SK-N-SH (cell line): ENCODE results near the gene CPB2. TPM values are rescaled to one million over a fixed set of nuclear protein-coding genes. Genes with fewer than 3 reads are reported as not detected.

Experiments used
- CTCF ChIA-PET: fragments of 300-600, 350-600 bp; formaldehyde crosslinking; extraction: SDS; loops from one replicate; lab custom pipeline; 2021; lab: Yijun Ruan, JAX
- POLR2A ChIA-PET: fragments of 350-600 bp; sonication (Branson Sonifier 250); formaldehyde crosslinking; extraction: SDS; loops from one replicate; lab custom pipeline; 2020; ENCODE audit warnings: antibody characterized with exemption, inconsistent platforms; lab: Yijun Ruan, JAX
- DNase-seq: peaks from one replicate; pipeline ENCODE4 v3.0.0; 2012
- H2AFZ ChIP-seq: fragments of 200-600 bp; sonication (generic); 2 replicates; pipeline ENCODE4 v1.8.1; 2016; ENCODE audit warnings: antibody characterized with exemption, mild to moderate bottlenecking, low read depth
- H3F3A ChIP-seq: fragments of 200-600 bp; sonication (generic); replicated peaks from 2 replicates; pipeline ENCODE3; 2016; ENCODE audit warnings: antibody characterized with exemption, mild to moderate bottlenecking; ENCODE audit not compliant: insufficient read depth
- H3K27ac ChIP-seq, 2 experiments: fragments of 200-500 bp in 1 of 2; fragments of 200-600 bp in 1 of 2; sonication (Bioruptor generic) in 1 of 2; sonication (generic), shearing (Covaris generic) in 1 of 2; 2 replicates each; pipeline versions ENCODE4 v1.5.1 to v1.6.1; 2014 to 2016; ENCODE audit warnings: low read depth in 2 of 2, inconsistent platforms in 1 of 2, low read length in 1 of 2, mild to moderate bottlenecking in 1 of 2, mixed read lengths in 1 of 2
- H3K27me3 ChIP-seq: fragments of 200-600 bp; sonication (generic), shearing (Covaris generic); 2 replicates; pipeline ENCODE4 v1.6.1; 2016; ENCODE audit warnings: mixed run types; ENCODE audit not compliant: insufficient read depth
- H3K36me3 ChIP-seq, 2 experiments: fragments of 200-500 bp in 1 of 2; fragments of 200-600 bp in 1 of 2; sonication (Bioruptor generic) in 1 of 2; sonication (generic) in 1 of 2; replicated peaks in 1 of 2; 2 replicates each; pipeline versions ENCODE3 to v1.5.1; 2014 to 2016; ENCODE audit warnings: low read length in 1 of 2, mild to moderate bottlenecking in 1 of 2; ENCODE audit not compliant: insufficient read depth in 2 of 2, control insufficient read depth in 1 of 2
- H3K4me1 ChIP-seq, 2 experiments: fragments of 200-500 bp in 1 of 2; fragments of 200-600 bp in 1 of 2; sonication (Bioruptor generic) in 1 of 2; sonication (generic), shearing (Covaris generic) in 1 of 2; 2 replicates each; pipeline versions ENCODE4 v1.5.1 to v1.6.1; 2014 to 2016; ENCODE audit warnings: low read depth in 1 of 2, low read length in 1 of 2, mixed run types in 1 of 2; ENCODE audit not compliant: insufficient read depth in 2 of 2, control insufficient read depth in 1 of 2
- H3K4me2 ChIP-seq: fragments of 200-600 bp; sonication (generic), shearing (Covaris generic); 2 replicates; pipeline ENCODE4 v1.6.1; 2017; ENCODE audit warnings: mixed run types
- H3K4me3 ChIP-seq, 2 experiments: fragments of 200-500 bp in 1 of 2; fragments of 200-600 bp in 1 of 2; sonication (Bioruptor generic) in 1 of 2; sonication (generic), shearing (Covaris generic) in 1 of 2; 2 replicates each; pipeline versions ENCODE4 v1.5.1 to v1.8.1; 2014 to 2016; ENCODE audit warnings: low read depth in 2 of 2, inconsistent platforms in 1 of 2, low read length in 1 of 2, mild to moderate bottlenecking in 1 of 2, mixed read lengths in 1 of 2, moderate library complexity in 1 of 2
- H3K79me2 ChIP-seq: fragments of 200-600 bp; sonication (generic); 2 replicates; pipeline ENCODE4 v1.8.1; 2017; ENCODE audit warnings: mild to moderate bottlenecking; ENCODE audit not compliant: insufficient read depth
- H3K9ac ChIP-seq: fragments of 200-600 bp; sonication (generic); 2 replicates; pipeline ENCODE4 v1.6.1; 2017; ENCODE audit warnings: mixed run types
- H3K9me2 ChIP-seq: fragments of 200-600 bp; sonication (generic); 2 replicates; pipeline ENCODE4 v1.6.1; 2017; ENCODE audit warnings: mixed run types
- H3K9me3 ChIP-seq: fragments of 200-600 bp; sonication (generic); 2 replicates; pipeline ENCODE4 v1.6.1; 2017; ENCODE audit warnings: mixed run types, mild to moderate bottlenecking, moderate library complexity
- H4K20me1 ChIP-seq: fragments of 200-600 bp; sonication (generic); 2 replicates; pipeline ENCODE4 v1.6.1; 2017; ENCODE audit warnings: mild to moderate bottlenecking, mixed run types; ENCODE audit not compliant: insufficient read depth
- CHD2 ChIP-seq: fragments of 150-350 bp; IDR thresholded peaks from 2 replicates; pipeline ENCODE4 v1.6.1; 2018; ENCODE audit warnings: low read length; ENCODE audit not compliant: partially characterized antibody
- ELF1 ChIP-seq: IDR thresholded peaks from 2 replicates; pipeline ENCODE4 v1.4.0; 2012
- EP300 ChIP-seq, 2 experiments: IDR thresholded peaks; 2 replicates each; pipeline versions ENCODE4 v1.4.0 to v1.6.1; 2012; ENCODE audit warnings: borderline replicate concordance in 1 of 2, low read depth in 1 of 2, low read length in 1 of 2
- FOSL2 ChIP-seq: IDR thresholded peaks from 2 replicates; pipeline ENCODE4 v1.4.0; 2012; ENCODE audit warnings: low read depth, mild to moderate bottlenecking, moderate library complexity, borderline replicate concordance
- FOXM1 ChIP-seq: IDR thresholded peaks from 2 replicates; pipeline ENCODE4 v1.4.0; 2012; ENCODE audit warnings: low read depth, mild to moderate bottlenecking
- GATA2 ChIP-seq: sonication (generic); formaldehyde crosslinking; IDR thresholded peaks from 2 replicates; pipeline ENCODE4 v1.5.0; 2020; ENCODE audit warnings: mild to moderate bottlenecking, missing genetic modification reagents
- MXI1 ChIP-seq: IDR thresholded peaks from 2 replicates; pipeline ENCODE4 v1.6.1; 2012; ENCODE audit warnings: mild to moderate bottlenecking, low read depth, low read length, improper control_type of control experiment
- POLR2AphosphoS5 ChIP-seq: IDR thresholded peaks from 2 replicates; pipeline ENCODE4 v1.6.1; 2012; ENCODE audit warnings: low read depth, low read length
- RAD21 ChIP-seq: IDR thresholded peaks from 2 replicates; pipeline ENCODE4 v1.6.1; 2012; ENCODE audit warnings: mild to moderate bottlenecking, low read length
- RFX5 ChIP-seq: IDR thresholded peaks from 2 replicates; pipeline ENCODE4 v1.6.1; 2012; ENCODE audit warnings: mild to moderate bottlenecking, improper control_type of control experiment, low read length
- RXRA ChIP-seq: IDR thresholded peaks from 2 replicates; pipeline ENCODE4 v1.4.0; 2012; ENCODE audit warnings: low read depth, mild to moderate bottlenecking, borderline replicate concordance
- SIN3A ChIP-seq: IDR thresholded peaks from 2 replicates; pipeline ENCODE4 v1.6.1; 2012; ENCODE audit warnings: low read depth, mild to moderate bottlenecking, low read length, moderate library complexity, borderline replicate concordance
- TCF12 ChIP-seq: IDR thresholded peaks from 2 replicates; pipeline ENCODE4 v1.4.0; 2012
- TEAD4 ChIP-seq: IDR thresholded peaks from 2 replicates; pipeline ENCODE4 v1.4.0; 2012; ENCODE audit warnings: mild to moderate bottlenecking, borderline replicate concordance; ENCODE audit not compliant: insufficient read depth
- YY1 ChIP-seq: IDR thresholded peaks from 2 replicates; pipeline ENCODE4 v1.4.0; 2012; ENCODE audit warnings: low read depth, mild to moderate bottlenecking
- WGBS: methylation state at CpG from one replicate; pipeline ENCODE4 v1.1.6; 2017; ENCODE audit warnings: low lambda C conversion rate; 5-methylcytosine and 5-hydroxymethylcytosine counted together
- polyA plus RNA-seq, 3 experiments: library from polyadenylated mRNA; depleted of rRNA; stranded (reverse); fragments of >200 nt; gene quantifications; 2 replicates each; pipeline ENCODE4 v1.2.3, GENCODE V29; 2012
- TF ChIP-seq, protein P1 (sequence below): IDR thresholded peaks from 2 replicates; pipeline ENCODE4 v1.4.0; 2012; ENCODE audit warnings: low read depth, borderline replicate concordance
- TF ChIP-seq, protein P2 (sequence below): IDR thresholded peaks from 2 replicates; pipeline ENCODE4 v1.6.1; 2012; ENCODE audit warnings: mild to moderate bottlenecking, low read depth, low read length, moderate library complexity
- TF ChIP-seq, protein P3 (sequence below): fragments of 150-350 bp; IDR thresholded peaks from 2 replicates; pipeline ENCODE4 v1.6.1; 2017; ENCODE audit warnings: antibody characterized with exemption, low read length, low read depth, borderline replicate concordance
- TF ChIP-seq, protein P4 (sequence below): IDR thresholded peaks from 2 replicates; pipeline ENCODE4 v1.4.0; 2012; ENCODE audit warnings: low read depth
- TF ChIP-seq, protein P5 (sequence below): IDR thresholded peaks from 2 replicates; pipeline ENCODE4 v1.4.0; 2012; ENCODE audit warnings: low read depth, borderline replicate concordance

The CPB2 gene
- polyA plus RNA-seq, 1 of the 3 experiments (the other 2 are of a cell fraction): not detected

DNA sequence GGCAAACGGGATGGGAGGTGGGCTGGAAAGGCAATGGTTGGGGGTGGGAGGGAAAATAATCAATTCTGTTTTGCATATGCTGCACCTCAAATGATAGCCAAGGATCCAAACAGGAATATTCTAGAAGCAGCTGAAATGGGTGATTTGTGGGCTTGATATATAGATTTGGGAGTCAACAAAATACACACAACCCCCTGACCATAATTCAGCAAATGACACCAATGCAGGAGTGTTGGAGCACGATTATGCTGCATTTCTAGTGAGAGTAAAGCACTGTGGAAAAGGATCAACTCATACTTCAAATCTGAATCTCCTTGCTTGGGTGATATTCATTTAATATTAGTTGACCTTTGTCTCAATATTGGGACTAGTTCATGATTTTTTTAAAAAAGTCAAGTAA lies 41.1 kb upstream of the CPB2 start:
- TF ChIP-seq TCF12 (no peak), CHD2 (no peak), TEAD4 (no peak), RAD21 (no peak), GATA2 (CRISPR knock-in tag) (no peak), EP300 (IDR thresholded peaks at IDR 0.05; ENCODE audit: borderline replicate concordance in 1 of 2, low read depth in 1 of 2, low read length in 1 of 2) (no peak), MXI1 (no peak), RFX5 (no peak), POLR2AphosphoS5 (no peak), YY1 (no peak), ELF1 (no peak), RXRA (no peak), SIN3A (no peak), FOXM1 (no peak), FOSL2 (no peak)
- TF ChIP-seq, protein P1, sequence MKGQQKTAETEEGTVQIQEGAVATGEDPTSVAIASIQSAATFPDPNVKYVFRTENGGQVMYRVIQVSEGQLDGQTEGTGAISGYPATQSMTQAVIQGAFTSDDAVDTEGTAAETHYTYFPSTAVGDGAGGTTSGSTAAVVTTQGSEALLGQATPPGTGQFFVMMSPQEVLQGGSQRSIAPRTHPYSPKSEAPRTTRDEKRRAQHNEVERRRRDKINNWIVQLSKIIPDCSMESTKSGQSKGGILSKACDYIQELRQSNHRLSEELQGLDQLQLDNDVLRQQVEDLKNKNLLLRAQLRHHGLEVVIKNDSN: no peak
- TF ChIP-seq, protein P2, sequence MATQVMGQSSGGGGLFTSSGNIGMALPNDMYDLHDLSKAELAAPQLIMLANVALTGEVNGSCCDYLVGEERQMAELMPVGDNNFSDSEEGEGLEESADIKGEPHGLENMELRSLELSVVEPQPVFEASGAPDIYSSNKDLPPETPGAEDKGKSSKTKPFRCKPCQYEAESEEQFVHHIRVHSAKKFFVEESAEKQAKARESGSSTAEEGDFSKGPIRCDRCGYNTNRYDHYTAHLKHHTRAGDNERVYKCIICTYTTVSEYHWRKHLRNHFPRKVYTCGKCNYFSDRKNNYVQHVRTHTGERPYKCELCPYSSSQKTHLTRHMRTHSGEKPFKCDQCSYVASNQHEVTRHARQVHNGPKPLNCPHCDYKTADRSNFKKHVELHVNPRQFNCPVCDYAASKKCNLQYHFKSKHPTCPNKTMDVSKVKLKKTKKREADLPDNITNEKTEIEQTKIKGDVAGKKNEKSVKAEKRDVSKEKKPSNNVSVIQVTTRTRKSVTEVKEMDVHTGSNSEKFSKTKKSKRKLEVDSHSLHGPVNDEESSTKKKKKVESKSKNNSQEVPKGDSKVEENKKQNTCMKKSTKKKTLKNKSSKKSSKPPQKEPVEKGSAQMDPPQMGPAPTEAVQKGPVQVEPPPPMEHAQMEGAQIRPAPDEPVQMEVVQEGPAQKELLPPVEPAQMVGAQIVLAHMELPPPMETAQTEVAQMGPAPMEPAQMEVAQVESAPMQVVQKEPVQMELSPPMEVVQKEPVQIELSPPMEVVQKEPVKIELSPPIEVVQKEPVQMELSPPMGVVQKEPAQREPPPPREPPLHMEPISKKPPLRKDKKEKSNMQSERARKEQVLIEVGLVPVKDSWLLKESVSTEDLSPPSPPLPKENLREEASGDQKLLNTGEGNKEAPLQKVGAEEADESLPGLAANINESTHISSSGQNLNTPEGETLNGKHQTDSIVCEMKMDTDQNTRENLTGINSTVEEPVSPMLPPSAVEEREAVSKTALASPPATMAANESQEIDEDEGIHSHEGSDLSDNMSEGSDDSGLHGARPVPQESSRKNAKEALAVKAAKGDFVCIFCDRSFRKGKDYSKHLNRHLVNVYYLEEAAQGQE: no peak
- TF ChIP-seq, protein P3, sequence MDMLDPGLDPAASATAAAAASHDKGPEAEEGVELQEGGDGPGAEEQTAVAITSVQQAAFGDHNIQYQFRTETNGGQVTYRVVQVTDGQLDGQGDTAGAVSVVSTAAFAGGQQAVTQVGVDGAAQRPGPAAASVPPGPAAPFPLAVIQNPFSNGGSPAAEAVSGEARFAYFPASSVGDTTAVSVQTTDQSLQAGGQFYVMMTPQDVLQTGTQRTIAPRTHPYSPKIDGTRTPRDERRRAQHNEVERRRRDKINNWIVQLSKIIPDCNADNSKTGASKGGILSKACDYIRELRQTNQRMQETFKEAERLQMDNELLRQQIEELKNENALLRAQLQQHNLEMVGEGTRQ: no peak
- TF ChIP-seq, protein P4, sequence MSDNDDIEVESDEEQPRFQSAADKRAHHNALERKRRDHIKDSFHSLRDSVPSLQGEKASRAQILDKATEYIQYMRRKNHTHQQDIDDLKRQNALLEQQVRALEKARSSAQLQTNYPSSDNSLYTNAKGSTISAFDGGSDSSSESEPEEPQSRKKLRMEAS: no peak
- TF ChIP-seq, protein P5, sequence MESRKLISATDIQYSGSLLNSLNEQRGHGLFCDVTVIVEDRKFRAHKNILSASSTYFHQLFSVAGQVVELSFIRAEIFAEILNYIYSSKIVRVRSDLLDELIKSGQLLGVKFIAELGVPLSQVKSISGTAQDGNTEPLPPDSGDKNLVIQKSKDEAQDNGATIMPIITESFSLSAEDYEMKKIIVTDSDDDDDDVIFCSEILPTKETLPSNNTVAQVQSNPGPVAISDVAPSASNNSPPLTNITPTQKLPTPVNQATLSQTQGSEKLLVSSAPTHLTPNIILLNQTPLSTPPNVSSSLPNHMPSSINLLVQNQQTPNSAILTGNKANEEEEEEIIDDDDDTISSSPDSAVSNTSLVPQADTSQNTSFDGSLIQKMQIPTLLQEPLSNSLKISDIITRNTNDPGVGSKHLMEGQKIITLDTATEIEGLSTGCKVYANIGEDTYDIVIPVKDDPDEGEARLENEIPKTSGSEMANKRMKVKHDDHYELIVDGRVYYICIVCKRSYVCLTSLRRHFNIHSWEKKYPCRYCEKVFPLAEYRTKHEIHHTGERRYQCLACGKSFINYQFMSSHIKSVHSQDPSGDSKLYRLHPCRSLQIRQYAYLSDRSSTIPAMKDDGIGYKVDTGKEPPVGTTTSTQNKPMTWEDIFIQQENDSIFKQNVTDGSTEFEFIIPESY: no peak

More for the DNA sequence above, 41.1 kb upstream of the CPB2 start:
- Histone ChIP-seq H2AFZ (no peak overlapping the region), H3K4me2 (no peak overlapping the region), H3K9me3 (no peaks in the 10 kb centered on the region), H4K20me1 (no peaks in the 10 kb centered on the region), H3K9ac (no peak overlapping the region), H3K27me3 (no peaks in the 10 kb centered on the region), H3K4me3 (no peak overlapping the region), H3K36me3 (no peaks in the 10 kb centered on the region), H3F3A (no peaks in the 10 kb centered on the region), H3K4me1 (no peaks in the 10 kb centered on the region; a peak in 2 of 4 replicates), H3K27ac (no peak overlapping the region), H3K9me2 (no peaks in the 10 kb centered on the region), H3K79me2 (no peaks in the 10 kb centered on the region)
- no peak for DNase-seq
- CTCF ChIA-PET: no interaction called here
- WGBS: 29% methylated on average over 2 of the region's 2 CpGs
- POLR2A ChIA-PET: no interaction called here
